Measurements from ENCODE around the gene SNX22.
"Not testable (repeated sequence)": the region's sequence is repeated elsewhere in the genome, so short reads cannot be mapped to it uniquely, and the experiment has no call there.

The SNX22 gene

GRCh38 chr15:64151727-64152506 lies at the start of gene SNX22:
Gene SNX22, plus strand, starts transcription at chr15:64151731. Its CDS starts 45 bp downstream, at chr15:64151776.
- DNase-seq = no peak

- DNase-seq = no peak
Measured at GRCh38 chr15:64102497-64102896, 49.0 kb upstream of the SNX22 start.

GRCh38 chr15:64105113-64105704 lies 46.3 kb upstream of the SNX22 start:
- DNase-seq = no peak

- no peak for DNase-seq
Measured at GRCh38 chr15:64107337-64107736, 44.2 kb upstream of the SNX22 start.

- DNase-seq = not testable (repeated sequence)
Measured at GRCh38 chr15:64110108-64110701, 41.3 kb upstream of the SNX22 start.

- no peak for DNase-seq
Measured at GRCh38 chr15:64110950-64111678, 40.4 kb upstream of the SNX22 start.

GRCh38 chr15:64111679-64112050 lies 39.9 kb upstream of the SNX22 start:
- DNase-seq = no peak

GRCh38 chr15:64112073-64112772 lies 39.3 kb upstream of the SNX22 start:
- no peak for DNase-seq

GRCh38 chr15:64112904-64113303 lies 38.6 kb upstream of the SNX22 start:
- DNase-seq = no peak

- DNase-seq = no peak
Measured at GRCh38 chr15:64117759-64118487, 33.6 kb upstream of the SNX22 start.

GRCh38 chr15:64120322-64120721 lies 31.2 kb upstream of the SNX22 start:
- not testable (repeated sequence) for DNase-seq

- no peak for DNase-seq
Measured at GRCh38 chr15:64121614-64122013, 29.9 kb upstream of the SNX22 start.

- DNase-seq = no peak
Measured at GRCh38 chr15:64122444-64122843, 29.1 kb upstream of the SNX22 start.

- DNase-seq = no peak
Measured at GRCh38 chr15:64122936-64123351, 28.6 kb upstream of the SNX22 start.

- no peak for DNase-seq
Measured at GRCh38 chr15:64125978-64126377, 25.6 kb upstream of the SNX22 start.

GRCh38 chr15:64127521-64128270 lies 23.8 kb upstream of the SNX22 start:
- no peak for DNase-seq

GRCh38 chr15:64130159-64130558 lies 21.4 kb upstream of the SNX22 start:
- no peak for DNase-seq

GRCh38 chr15:64131547-64131946 lies 20.0 kb upstream of the SNX22 start:
- DNase-seq = no peak

- DNase-seq = no peak
Measured at GRCh38 chr15:64132217-64132616, 19.3 kb upstream of the SNX22 start.

- no peak for DNase-seq
Measured at GRCh38 chr15:64133623-64134344, 17.7 kb upstream of the SNX22 start.

All from stimulated activated CD4-positive, alpha-beta T cell treated with anti-CD3 and anti-CD28 coated beads, Interleukin-2, amount 100 ng/mL, for 48 hours (primary cell).